ENCODE results near the gene SFN. TPM values are rescaled to one million over a fixed set of nuclear protein-coding genes. Genes with fewer than 3 reads are reported as not detected.
A peak's percentile ranks its signal among the peaks of the same experiment; 100 is the strongest.

Gene SFN
- total RNA-seq, 4 donors from 2014 or later: 755 to 1,044 (median 948) TPM

DNA sequence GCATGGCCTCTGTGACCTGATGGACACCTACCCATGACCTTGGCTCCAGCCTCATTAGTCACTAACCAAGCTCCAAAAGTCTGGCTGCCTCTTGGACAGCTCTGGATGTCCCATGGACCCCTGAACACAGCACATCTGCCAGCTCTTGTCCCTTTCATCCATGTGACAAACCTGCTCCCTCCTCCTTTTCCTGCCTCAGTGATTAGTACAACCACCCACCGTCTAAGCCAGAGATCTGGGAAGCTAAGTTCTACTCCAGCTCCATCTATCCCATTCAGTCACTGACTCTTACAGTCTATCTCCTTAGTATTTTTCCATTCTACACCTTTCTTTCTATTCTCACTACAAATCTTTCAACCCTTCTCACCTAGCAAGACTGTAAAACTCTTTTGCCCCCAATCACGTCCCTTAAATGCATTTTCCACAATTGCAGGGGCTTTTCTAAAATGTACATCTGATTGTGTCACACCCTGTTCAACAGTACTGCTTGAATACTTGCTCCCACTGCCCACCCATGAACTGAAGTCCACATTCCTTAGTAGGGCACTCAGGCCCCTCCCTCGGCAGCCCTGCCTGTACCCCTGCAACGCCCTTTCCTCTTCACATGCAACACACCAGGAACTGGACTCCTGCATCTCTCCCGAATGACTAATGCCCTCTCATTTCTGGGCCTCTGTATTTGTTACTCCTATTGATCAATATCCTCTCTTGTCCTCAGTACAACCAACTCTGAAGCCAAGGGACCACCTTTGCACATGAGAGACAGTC is 19.9 kb downstream of the SFN start:
- intact Hi-C loops (cut with DNase I; ENCODE audit: low total_unique reads): no loop called here
- DNase-seq (ENCODE audit: low spot score in 2 of 2): no peak
- no peak overlapping the region for H3K4me3 ChIP-seq (ENCODE audit: low read depth, poor library complexity, severe bottlenecking)
- TF ChIP-seq, protein P1, sequence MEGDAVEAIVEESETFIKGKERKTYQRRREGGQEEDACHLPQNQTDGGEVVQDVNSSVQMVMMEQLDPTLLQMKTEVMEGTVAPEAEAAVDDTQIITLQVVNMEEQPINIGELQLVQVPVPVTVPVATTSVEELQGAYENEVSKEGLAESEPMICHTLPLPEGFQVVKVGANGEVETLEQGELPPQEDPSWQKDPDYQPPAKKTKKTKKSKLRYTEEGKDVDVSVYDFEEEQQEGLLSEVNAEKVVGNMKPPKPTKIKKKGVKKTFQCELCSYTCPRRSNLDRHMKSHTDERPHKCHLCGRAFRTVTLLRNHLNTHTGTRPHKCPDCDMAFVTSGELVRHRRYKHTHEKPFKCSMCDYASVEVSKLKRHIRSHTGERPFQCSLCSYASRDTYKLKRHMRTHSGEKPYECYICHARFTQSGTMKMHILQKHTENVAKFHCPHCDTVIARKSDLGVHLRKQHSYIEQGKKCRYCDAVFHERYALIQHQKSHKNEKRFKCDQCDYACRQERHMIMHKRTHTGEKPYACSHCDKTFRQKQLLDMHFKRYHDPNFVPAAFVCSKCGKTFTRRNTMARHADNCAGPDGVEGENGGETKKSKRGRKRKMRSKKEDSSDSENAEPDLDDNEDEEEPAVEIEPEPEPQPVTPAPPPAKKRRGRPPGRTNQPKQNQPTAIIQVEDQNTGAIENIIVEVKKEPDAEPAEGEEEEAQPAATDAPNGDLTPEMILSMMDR (IDR thresholded peaks at IDR 0.05): no peak
- no peak for TF ChIP-seq POLR2A (IDR thresholded peaks at IDR 0.05)
- 90 to 91% methylated on average over 5 of the region's 5 CpGs for WGBS, 2 donors

DNA sequence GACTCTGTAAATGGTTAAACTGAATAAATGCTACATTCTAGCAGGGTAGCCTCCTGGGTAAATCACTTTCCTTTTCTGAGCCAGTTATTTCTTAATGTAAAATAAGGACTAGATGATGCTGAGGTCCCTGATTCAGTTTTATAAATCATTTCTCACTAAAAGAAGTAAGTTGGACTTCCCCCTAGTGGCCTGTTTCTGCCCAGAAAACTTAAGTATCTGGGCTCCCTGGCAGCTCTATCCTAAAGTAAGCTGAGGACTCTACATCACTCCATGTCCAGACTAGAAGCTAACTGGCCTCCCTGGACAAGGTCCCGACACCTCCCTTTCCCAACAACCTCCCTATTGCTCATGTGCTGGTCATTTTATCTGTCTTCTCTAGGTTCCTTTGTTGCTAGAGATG is 24.2 kb downstream of the SFN start:
- intact Hi-C loops (cut with DNase I; ENCODE audit: low total_unique reads): loop anchor here (5.0 kb wide), 1 partner anchor 90 kb away; no protein-coding TSS in a partner anchor
- no peak for DNase-seq (ENCODE audit: low spot score in 2 of 2)
- no peak overlapping the region for H3K4me3 ChIP-seq (ENCODE audit: low read depth, poor library complexity, severe bottlenecking)
- 70 to 84% methylated on average over 1 of the region's 1 CpG for WGBS, 2 donors
- no peak for TF ChIP-seq POLR2A (IDR thresholded peaks at IDR 0.05)
- TF ChIP-seq, protein P1 (IDR thresholded peaks at IDR 0.05): no peak

DNA sequence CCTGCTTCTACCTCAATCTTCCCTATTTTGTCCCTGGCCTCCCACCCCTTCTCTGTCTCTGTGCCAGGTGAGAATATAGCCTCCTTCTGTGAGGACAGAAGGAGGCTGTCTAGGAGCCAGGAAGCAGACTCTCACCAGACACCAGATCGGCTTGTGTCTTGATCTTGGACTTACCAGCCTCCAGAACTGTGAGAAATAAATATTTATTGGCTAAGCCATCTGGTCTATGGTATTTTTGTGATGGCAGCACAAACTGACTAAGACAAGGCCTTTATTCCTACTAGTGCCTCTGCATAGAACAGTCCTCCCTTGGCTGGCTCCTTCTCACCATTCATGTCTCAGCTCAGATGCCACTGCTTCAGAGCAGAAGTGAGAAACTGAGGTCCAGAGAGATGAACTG is 25.3 kb downstream of the SFN start:
- H3K4me3 ChIP-seq (ENCODE audit: low read depth, poor library complexity, severe bottlenecking): no peak overlapping the region
- no peak for TF ChIP-seq POLR2A (IDR thresholded peaks at IDR 0.05)
- TF ChIP-seq, protein P1 (IDR thresholded peaks at IDR 0.05): no peak
- no peak for DNase-seq (ENCODE audit: low spot score in 2 of 2)
- intact Hi-C loops (cut with DNase I; ENCODE audit: low total_unique reads): loop anchor here (5.0 kb wide), 1 partner anchor 91 kb away; no protein-coding TSS in a partner anchor
- 71 to 89% methylated on average over 1 of the region's 1 CpG for WGBS, 2 donors

DNA sequence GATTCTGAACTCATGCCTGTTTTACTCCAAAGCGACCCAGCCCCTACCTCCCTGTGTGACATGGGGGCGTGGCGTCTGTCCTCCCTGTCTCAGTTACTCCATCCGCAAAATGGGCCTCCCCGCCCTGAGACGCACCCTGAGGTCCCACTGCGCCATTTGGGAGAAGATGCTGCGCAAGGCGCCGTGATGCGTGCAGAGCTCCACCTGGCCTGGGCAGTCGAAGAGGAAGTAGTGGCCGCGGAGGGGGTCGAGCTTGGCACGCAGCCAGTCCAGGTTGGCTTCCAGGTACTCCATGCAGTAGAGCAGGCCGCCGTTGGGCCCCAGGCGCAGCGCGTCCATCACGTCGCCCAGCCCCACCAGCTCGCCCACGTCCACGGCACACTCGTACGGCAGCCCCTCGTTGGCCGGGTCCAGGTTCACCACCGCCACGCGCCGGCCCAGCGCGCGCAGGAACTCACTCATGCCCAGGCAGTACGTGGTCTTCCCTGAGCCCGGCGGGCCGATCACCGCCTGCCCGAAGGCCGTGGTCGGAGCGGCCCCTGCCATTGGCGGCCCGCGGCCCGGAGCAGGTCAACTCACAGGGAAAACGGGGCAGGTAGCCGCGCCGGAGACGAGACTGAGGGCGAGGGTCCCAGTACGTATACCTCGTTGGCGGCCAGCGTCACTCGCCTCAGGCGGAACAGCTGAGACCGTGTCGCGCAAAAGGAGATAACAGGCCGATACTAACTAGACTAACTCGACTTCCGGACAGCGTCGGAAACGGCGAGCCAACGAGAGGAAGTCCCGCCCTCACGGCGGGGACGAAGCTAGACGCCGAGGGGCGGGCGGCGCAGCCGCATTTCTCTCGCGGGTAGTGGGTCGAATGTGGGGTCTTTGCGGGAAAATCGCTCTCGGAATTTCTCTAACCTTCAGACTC is 26.9 kb downstream of the SFN start, which contains the start of gene GPN2:
Gene GPN2, minus strand, starts transcription at position 733 of the 916 bp plus-strand sequence. Its CDS starts 187 bp downstream, at position 546.
- TF ChIP-seq POLR2A (IDR thresholded peaks at IDR 0.05): no peak
- TF ChIP-seq, protein P1 (IDR thresholded peaks at IDR 0.05): no peak
- intact Hi-C loops (cut with DNase I; ENCODE audit: low total_unique reads): loop anchor here (5.0 kb wide), 1 partner anchor 93 kb away; no protein-coding TSS in a partner anchor
- WGBS, 2 donors: 1% methylated on average over 37 to 66 of the region's 89 CpGs
- peak within 1 kb of the TSS; percentile 72 for H3K4me3 ChIP-seq (ENCODE audit: low read depth, poor library complexity, severe bottlenecking)
- peak; percentile 73 to 94 for DNase-seq (ENCODE audit: low spot score in 2 of 2)

DNA sequence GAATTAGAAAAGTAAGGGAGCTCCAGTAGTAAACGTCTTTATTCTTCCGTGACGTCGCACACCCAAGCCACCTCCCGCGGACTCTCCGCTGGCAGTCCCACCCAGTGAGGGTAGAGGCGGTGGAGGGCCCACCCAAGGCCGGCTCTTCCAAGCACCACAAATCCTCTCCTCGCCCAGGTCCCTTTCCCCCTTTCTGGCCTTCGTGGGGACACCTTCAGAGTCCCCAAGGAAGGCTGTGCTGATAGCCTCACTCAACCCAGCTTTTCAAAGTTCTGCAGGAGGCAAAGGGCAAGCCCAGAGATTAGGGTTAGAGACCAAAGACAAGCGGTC is 27.5 kb downstream of the SFN start:
- TF ChIP-seq, protein P1 (IDR thresholded peaks at IDR 0.05): no peak
- no peak for TF ChIP-seq POLR2A (IDR thresholded peaks at IDR 0.05)
- WGBS, 2 donors: 2 to 3% methylated on average over 12 of the region's 12 CpGs
- no peak for DNase-seq (ENCODE audit: low spot score in 2 of 2)
- H3K4me3 ChIP-seq (ENCODE audit: low read depth, poor library complexity, severe bottlenecking): peak overlapping the region; percentile 72
- intact Hi-C loops (cut with DNase I; ENCODE audit: low total_unique reads): no loop called here

All from lower leg skin (tissue), 4 donors.